CD4-positive, alpha-beta T cell treated with Interleukin-2 at 100 ng/mL for 4 hours (primary cell): ENCODE measurements around the gene MFAP4.
"Not testable (repeated sequence)": the region's sequence is repeated elsewhere in the genome, so short reads cannot be mapped to it uniquely, and the experiment has no call there.

Source experiments
- DNase-seq: peaks from one replicate; pipeline ENCODE4 v3.0.0-alpha.2; 2020; ENCODE audit warnings: low spot score

Gene MFAP4

DNA sequence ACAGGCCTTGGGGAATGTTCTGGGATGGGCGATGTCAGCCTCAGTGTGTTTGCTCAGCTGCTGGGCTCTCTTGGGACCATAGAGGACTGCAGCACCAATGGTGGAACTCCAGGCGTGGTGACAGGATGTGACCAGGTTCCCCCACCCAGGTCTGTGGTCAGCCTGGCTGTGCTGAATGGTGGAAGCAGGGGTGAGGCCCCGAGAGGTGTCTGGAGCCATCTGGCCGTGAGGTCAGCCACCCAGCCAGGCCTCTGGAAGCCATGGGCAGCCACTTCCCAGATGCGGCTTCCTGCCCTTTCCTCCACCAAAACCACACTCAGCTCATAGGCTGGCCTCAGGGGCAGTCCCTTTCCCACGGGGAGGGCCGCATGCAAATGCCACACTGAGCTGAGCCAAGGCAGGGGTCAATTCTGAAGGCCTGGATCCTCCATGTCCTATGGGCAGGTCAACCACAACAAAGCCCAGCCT, 16.5 kb downstream of the MFAP4 start:
- peak; percentile 27 for DNase-seq

DNA sequence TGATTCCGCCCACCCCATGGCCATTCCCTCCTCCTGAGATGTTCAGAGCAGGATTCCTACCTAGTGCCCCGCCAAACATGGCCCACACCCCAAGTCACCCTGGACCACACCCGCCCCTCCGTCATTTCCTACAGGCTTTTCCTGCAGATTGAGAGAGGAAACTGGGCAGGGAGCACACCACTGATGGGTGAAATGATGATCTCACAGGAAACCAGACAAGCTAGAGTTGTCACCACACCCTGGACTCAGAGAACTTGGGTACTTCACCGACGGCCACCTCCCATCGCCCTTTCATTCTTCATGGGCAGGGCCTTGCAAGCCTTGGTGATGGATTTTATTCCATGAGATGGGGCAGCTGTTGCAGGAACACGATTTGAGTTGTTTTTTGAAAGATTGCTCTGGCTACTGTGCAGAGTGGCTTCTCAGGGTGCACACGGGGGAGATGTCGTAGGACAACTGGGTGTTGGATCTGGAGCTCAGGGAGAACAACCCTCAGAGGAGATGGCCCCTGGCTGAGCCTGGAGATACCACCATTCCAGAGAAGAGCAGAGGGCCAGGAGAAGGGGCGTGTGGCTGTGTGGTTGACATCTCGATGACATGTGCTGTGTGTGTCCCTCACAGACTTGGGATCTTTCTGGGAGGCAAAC, 17.0 kb downstream of the MFAP4 start:
- DNase-seq: peak; percentile 62

DNA sequence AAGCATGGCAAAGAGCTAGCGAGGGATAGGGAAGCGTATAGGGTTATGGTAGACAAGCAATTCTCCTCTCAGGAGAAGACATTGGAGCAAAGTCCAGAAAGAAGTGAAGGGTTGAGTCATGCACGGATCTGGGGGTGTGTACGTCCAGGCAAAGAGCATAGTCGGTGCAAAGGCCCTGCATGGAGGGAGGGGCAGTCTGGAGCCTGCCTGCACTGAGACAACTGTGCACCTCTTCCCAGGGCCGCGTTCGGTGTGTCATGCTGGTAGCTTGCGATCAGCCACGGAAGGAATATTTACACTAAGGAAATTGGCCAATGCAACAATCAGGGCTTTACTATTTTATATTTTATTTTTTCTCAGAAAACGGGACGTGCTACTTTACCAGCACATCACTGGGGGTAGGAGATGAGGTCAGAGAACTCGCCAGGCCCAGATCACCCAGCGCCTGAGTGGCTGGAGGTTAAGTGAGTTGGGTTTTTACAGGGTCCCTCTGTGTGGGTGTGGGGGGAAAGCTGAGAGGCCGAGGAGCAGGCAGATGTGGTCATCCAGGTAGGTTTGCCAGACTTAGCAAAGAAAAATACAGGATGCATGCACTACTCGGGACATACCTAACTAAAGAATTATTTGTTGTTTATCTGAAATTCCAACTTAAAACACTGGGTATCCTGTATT, 17.7 kb downstream of the MFAP4 start:
- DNase-seq: no peak

DNA sequence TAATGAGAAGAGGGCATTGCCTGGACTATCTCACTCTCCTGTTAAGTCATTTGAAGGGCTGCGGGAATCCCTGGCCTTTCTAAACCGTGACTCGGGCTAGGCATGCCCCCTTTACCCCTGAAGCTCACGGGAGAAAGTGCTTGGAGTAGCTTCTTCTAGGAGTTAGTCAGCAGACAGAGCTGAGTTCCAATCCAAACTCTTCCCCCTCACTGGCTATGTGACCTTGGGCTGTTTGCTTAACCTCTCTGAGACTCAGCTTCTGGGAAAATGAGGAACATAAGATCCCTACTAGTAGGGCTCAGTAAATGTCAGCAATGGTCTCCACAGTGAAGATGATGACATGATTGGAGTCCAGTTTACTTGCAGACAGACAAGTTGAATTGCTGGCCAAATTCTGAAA, 18.8 kb downstream of the MFAP4 start:
- no peak for DNase-seq

DNA sequence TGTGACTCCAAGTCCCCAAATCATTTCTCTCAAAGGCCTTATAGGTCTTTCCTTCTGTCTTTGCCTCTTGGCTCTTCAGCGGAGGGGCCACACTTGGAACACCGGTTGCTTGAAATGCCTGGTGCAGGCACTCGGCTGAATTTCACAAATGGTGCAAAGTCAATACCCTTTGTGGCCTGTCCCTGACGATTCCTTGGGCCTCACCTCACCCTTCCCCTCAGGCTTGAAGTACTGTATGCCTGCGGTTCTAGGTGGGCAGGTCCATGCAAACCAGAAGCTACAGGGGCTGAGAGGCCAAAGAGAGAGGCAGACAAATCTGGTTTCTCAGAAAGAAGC, 20.4 kb downstream of the MFAP4 start:
- no peak for DNase-seq

DNA sequence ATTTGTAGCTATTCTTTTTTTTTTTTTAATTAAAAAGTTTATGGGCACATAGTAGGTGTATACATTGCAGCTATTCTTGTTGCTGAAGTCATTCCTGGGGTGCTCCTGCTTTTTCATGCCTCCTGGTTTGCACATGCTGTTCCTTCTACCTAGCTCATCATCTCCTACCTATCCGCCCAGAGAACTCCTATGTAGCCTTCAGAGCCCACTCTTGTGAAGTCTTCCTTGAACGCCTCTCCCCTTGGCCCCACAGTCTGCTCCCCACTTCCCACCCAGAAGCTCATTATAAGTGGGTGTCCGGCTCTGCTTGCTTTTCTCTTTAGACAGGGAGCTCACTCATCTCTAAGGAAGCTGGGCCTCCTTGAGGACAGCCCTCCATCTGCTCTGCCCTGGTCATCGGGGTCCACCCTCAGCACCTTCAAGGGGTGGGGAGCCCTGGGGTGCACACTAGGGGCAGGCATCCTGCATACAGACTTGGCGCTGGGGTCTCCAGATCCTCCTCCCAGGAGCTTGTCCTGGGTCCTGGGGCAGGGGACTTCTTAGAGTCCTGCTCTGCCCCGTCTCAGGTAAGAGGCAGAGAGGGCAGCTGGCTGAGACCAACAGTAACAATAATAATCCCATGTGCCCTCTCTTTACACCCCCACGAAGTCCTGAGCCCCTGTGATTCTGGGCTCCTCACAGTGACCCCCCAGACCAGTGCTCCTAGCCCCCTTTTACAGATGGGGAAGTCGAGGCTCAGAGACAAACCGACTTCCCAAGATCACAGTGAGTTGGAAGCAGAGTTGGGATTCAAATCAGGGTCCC, 21.0 kb downstream of the MFAP4 start:
- no peak for DNase-seq

DNA sequence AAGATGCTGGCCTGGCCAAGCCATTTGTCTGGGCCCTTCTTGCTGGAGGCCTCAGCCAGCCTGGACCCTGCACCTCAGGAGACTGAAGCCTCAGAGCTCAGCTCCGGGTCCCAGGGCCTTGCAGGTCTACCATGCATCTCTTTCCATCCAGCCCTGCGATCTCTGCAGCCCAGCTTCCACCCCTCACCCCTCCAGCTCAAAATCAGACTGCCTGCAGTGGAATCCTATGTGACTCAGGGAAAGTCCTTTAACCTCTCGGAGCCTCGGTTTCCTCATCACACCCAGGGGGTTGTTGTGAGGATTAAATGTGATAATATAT, 21.5 kb downstream of the MFAP4 start:
- no peak for DNase-seq

DNA sequence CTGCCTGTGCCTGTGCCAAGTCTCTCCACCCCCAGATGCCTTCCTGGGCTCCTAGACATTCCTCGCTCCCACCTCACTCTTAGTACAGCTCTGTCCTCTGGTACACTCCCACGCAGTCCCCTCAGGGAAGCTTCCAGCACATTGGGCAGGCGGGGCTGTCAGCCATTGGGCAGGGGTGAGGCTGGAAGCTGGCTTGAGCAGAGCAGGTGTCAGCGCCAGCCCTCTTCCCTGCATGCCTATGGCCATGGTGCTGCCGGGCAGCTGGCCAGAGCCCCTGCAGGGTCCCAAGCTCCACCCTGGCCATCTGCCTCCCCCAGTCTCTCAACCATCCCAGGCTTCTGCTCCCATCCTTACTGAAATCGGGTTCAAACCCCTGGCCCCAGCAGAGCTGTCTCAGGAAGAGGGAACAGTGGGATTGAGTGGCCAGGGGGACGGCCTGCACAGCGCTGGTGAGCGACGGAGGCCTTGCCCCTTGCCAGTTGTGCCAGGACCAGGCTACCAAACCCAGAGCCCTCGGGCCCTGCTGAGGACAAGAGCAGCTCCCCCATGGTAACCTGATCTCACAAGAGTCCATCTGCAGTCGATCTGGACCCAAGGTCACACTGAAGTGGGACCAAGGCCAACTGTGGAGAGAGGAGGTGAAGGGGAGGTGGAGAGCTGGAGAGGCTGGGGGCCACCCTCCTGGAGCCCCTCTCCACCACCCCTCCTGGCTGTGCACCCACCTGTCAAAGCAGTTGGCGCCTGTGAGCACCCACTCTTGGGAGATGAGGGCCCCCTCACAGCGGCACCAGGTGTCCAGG, 22.1 kb downstream of the MFAP4 start:
- no peak for DNase-seq

DNA sequence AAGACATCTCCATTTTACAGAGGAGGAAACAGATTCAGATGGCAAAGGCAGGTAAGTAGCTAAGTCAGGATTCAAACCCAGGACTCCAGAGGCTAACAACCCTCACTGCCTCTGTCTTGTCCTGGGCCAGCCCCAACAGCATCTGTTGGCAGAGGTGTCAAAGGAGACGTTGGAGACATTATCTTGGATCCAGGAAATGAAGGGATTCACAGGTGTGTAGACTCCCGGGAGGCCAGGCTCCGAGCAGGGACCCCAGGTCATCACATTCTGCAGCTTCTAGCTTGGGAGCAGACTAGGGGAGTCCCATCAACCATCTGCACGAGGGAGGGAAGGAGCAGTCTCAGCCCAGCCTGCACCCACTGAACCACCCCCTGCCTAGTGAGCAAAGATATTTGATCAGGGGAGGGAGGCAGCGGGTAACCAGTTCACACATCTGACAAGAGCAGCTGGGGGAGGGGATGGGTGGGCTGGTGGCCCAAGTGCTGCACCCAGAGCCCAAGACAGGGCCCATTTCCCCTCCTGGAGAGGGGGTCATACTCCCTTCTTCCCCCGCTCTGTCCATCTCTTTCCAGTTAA, 23.4 kb downstream of the MFAP4 start:
- no peak for DNase-seq

DNA sequence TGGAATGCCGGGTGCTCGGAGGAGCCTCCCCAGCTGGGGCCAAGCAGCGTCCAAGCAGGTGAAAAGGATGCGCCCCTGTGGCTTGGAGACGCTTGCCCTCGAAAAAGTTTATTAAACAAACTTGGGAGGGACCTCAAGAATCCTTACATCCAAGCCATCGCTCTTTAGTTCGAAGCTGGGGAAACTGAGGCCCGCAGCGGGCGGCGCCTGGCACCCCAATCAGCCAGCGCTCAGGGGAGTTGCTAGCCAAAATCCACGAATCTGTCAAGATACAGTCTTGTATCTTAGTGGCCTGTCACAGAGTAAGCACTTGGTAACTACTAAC, 23.9 kb downstream of the MFAP4 start:
- no peak for DNase-seq

DNA sequence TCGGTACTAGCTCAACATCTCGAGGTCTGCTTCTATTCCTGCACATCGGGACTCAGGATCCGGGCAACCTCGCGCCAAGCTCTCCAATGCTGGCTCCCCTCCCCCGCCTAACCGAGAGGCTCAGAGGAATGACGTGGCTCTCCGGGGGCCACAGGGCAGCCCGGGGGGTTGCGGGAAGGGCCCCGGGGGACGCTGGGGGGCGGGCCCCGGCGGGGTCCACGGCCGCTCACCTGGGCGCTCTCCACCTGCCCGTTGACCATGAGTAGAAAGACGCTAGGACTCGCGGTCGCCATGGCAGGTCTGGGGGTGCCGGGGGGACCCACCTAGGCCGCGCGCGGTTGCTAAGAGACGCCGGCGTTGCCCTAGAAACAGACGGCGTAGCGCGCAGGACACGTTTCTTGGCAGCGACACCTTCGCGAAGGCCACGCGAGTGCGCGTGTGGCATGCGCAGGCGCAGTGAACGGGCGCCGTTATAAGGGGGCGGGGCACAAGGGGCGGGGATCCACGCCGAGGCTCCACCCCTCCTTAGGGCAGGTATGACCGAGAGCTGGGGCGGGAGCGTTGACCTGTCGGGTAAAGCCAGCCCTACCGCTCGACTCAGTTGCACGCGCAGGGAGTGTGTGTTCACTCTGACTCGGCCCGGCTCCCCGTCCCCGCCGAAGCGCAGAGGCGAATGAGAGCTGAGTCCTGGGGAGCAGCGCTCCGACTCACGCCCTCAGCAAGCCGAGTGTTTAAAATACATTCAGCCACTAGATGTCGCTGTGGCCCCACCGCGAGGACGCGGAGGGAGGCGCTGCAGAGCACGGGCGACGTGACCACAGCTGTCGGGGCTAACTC, 24.5 kb downstream of the MFAP4 start, which contains the start of gene B9D1:
B9D1 (minus strand) TSS at position 447 of the 837 bp plus-strand sequence; CDS start at position 293, 154 bp downstream.
- peak; percentile 96 for DNase-seq

DNA sequence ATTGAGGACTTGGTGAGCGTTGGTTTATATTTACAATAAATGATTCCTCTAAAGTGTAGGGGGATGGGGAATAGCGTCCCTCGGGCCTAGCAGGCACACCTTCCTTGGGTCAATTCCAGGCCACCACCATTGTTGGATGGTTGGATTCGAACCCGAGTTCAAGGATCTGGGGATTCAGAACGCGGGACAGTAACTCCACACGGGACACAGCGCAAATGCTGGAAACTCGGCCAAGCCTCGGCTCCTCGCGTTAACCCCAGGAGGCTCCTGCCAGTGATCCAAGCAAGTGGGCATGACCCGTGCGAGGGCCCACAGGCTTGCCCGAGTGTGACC, 25.1 kb downstream of the MFAP4 start:
- DNase-seq: no peak

DNA sequence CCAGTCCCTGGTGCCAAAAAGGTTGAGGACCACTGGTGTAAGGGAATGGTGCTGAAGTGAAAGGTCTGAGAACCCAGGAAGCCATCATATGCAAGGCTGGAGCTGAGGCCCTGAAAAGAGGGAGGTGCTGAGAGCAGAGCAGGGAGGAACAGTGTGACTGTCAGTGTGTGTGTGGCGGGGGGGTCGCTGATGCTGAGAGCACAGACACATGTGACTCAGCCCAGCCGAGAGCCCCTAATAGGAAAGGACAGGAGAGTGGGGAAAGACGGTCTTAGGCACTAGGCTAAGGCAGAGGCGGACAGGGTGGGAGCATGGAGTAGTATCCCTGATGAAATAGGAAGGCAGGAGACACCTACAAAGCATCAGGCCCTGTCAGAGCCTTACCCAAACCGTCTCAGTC, 25.7 kb downstream of the MFAP4 start:
- DNase-seq: no peak

DNA sequence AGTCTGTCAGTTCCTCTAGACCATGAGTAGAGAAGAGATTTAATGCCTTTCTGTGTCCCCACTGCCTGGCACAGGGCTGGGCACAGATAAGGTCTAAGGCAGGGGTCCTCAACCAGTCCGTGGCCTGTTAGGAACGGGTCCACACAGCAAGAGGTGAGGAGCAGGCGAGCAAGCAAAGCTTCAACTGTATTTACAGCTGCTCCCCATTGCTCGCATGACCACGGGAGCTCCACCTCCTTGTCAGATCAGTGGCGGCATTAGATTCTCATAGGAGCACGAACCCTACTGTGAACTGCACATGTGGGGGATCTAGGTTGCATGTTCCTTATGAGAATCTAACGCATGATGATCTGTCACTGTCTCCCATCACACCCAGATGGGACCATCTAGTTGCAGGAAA, 26.2 kb downstream of the MFAP4 start:
- DNase-seq: no peak

DNA sequence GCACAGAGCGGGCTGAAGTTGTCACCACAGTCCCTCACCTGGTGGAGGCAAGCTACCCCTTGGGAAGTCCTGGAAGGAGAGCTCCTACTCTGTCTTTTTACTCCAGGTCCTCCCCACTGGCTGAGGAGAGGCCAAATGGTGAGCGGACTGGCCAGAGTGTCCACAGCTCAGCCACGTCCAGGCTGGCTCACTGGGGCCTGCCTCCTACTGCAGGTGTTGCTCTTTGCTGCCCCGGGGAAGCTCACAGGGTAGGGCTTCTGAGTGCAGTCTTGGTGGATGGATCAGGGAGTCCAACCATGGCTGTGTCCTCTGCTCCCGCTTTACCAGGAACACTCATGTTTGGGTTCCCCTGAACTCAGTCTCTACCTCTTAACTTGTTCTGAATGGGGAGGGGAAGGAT, 27.1 kb downstream of the MFAP4 start:
- DNase-seq: no peak

DNA sequence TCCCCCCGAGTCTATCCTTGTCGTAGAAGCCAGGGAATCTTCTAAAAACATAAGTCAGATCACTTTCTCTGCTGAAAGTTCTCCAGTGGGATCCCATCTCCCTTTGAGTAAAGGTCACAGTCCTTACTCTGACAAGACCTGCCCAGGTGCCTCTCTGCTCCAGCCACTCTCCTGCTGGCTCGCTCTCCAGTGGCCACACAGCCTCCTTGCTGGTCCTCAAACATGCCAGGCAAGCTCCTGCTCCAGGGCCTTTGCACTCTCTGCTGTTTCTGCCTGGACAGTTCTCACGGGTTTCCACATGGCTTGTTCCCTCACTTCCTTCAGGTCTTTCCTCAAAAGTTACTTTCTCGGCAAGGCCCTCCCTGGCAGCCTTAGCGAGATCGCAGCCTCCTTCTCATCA, 27.8 kb downstream of the MFAP4 start:
- DNase-seq: no peak

DNA sequence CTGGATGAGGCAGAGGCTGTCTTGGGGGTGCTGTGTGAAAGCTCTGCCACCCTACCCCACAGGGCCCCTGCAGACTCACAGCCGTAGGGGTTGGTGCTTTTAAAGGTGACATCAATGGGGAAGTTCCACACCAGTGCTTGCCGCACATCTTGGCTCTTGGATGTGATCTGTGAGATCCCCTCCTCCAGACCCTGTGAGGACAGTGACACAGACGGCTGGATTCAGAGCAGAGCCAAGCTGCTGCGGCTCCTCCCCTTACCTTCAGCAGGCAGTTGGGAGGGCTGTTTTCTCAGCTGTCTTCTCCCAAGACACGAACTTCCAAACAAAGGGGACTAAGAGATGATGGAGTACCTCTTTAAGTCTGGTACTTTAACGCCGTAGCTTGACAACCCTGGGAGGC, 29.2 kb downstream of the MFAP4 start:
- DNase-seq: no peak

DNA sequence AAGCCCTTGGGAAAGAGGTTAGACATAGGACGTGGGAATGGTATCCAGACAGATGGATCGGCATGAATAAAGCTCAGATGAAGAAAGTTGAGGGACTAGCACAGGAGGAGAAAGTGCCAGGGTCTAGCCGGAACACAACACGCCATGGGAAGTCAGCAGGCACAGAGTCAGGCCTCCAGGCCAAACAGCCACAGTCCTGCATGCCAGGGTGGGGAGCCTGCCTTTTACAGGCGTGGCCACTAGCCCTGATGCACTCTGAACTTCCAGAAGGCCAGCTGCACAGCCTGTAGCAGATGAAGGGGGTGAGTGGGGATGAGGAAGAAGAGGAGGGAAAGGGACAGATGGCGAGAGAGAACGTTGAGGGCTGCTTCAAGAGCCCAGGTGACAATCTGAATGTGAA, 29.6 kb downstream of the MFAP4 start:
- DNase-seq: no peak

DNA sequence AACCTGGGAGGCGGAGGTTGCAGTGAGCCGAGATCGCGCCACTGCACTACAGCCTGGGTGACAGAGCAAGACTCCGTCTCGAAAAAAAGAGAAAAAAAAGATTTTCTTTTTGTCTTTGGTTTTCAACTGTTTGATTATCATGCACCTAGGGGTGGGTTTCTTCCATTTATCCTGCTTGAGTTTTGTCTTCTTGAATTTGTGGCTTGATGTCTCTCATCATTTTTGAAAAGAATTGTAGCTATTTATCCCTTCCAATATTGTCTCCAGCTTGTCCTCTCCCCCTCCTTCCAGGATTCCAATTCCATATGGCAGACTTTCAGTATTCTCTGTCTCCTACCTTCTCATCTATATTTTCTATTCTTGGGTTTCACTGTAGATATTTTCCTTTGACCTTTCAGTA, 32.2 kb downstream of the MFAP4 start:
- DNase-seq: no peak

DNA sequence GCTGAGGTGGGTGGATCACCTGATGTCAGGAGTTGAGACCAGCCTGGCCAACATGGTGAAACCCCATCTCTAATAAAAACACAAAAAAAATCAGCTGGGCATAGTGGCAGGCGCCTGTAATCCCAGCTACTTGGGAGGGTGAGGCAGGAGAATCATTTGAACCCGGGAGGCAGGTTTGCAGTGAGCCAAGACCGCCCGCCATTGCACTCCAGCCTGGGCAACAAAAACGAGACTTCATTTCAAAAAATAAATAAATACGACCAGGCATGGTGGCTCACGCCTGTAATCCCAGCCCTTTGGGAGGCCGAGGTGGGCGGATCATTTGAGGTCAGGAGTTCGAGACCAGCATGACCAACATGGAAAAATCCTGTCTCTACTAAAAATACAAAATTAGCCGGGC, 33.6 kb downstream of the MFAP4 start:
- not testable (repeated sequence) for DNase-seq

DNA sequence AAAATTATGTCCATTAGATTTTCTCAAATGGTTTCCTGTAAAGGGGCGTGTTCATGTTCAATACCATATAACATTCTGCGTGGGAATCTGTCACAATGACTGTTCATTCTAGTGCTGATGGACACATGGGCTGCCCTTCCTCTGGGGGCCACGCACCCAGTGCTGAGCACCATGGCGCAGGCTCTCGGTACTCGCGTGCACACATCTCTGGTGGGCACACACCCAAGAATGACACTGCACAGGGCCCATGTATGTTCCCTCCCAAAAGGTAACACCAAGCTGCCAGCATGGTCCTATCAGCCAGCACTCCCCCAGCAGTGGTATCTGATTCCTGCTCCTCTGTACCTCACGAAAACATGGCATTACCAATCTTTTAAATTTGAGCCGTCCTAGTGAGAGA, 38.2 kb downstream of the MFAP4 start:
- DNase-seq: no peak
